Islet of Langerhans (tissue), 1 donor: ENCODE measurements around the gene PHEX.

Experiments used
- FAIRE-seq: peaks from one replicate; lab custom pipeline; 2011; peaks lifted over from hg19 to GRCh38; lab: Jason Lieb, UNC

The PHEX gene

DNA sequence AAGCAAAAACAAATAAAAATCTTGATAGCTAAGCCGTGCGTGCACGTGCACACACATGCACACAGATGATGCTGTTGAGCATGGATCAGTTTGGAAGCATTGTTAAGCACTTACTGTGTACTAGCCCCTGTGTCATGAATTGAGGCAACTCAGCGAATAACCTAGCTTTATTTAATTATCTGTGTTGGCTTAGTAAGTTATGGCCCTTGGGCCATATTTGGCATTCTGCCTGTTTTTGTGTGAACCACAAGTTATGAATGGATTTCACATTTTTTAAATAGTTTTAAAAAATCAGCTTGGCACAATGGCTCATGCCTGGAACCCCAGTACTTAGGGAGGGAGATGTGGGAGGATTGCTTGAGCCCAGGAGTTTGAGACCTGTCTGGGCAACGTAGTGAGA lies 126.9 kb downstream of the PHEX start:
- no peak for FAIRE-seq

GRCh38 chrX:22163326-22163725 lies 131.2 kb downstream of the PHEX start:
- FAIRE-seq, result no peak

- FAIRE-seq, result no peak
Measured at GRCh38 chrX:22164770-22165388, 132.8 kb downstream of the PHEX start.

GRCh38 chrX:22165732-22166457 lies 133.8 kb downstream of the PHEX start:
- no peak for FAIRE-seq

- FAIRE-seq, result no peak
Measured at GRCh38 chrX:22171287-22172060, 139.3 kb downstream of the PHEX start.

DNA sequence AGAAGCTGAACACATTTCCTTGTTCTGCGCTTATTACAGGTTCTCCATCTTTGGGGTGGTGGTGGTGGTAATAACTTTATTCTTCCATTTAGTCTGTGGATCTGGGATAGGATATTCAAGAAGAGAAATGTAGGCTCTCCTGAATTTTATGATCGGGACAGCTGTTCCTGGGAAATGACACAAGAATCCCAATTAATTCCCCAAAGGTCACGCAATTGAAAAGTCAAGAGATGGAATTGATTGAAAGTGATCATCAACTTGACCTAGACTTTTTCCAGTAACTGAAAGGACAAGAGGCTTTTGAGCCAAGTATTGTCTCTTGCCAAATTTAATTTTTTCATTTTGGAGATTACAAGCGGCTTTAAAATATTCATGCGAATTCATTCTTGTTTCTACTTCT lies 141.8 kb downstream of the PHEX start:
- FAIRE-seq, result no peak

- no peak for FAIRE-seq
Measured at GRCh38 chrX:22177950-22178515, 145.9 kb downstream of the PHEX start.

DNA sequence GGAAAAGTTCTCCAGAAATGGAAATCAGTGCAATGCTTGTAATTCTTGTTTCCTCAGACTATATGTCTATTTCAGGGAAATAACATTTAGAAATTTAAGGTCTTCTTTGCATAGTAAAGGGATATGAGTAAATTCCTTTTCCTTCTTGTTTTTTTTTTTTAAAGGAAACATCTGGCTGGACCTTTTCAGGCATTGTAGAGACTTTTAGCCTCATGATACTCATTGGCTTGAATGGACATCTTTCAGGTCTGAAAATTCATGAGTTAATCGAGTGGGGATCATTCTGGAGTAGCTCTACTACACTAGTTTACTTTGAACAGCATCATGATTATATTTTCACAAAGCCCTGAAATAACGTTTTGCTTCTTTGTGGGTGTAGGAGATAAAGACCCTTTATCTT lies 152.0 kb downstream of the PHEX start:
- FAIRE-seq, result no peak

- peak; percentile 38 for FAIRE-seq
Measured at GRCh38 chrX:22186165-22186564, 154.0 kb downstream of the PHEX start.

DNA sequence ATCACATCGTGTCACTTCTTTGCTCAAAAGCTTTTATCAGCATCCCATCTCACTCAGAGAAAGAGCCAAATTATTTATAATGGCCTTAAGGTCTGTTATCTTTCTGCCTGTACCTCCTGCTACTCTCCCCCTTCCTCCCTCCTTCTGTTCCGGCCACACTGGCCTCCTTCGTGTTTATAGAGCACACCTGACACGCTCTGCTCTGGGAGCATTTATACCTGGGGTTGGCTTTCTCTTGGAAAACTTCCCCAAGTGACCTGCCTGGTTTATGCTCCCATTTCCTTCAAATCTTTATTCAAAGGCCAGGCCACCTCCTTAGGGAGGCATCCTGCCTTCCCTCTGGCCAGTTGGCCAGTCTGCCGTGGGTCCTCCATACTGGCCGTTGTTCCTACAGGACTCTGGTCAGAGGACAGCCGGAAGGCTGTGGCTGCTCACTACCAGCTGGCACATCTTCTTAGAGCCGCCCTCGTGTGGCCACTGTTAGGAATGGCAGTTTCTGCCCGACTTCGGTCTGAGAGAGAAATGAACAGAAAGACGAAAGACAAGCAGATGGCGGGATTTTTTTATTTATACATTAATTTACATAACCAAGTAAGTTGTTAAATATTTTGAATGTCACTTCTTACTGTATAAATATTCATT lies 160.4 kb downstream of the PHEX start:
- FAIRE-seq, result peak; percentile 97

- peak; percentile 38 for FAIRE-seq
Measured at GRCh38 chrX:22193851-22194659, 161.9 kb downstream of the PHEX start.

GRCh38 chrX:22194660-22194945 lies 162.5 kb downstream of the PHEX start:
- no peak for FAIRE-seq

DNA sequence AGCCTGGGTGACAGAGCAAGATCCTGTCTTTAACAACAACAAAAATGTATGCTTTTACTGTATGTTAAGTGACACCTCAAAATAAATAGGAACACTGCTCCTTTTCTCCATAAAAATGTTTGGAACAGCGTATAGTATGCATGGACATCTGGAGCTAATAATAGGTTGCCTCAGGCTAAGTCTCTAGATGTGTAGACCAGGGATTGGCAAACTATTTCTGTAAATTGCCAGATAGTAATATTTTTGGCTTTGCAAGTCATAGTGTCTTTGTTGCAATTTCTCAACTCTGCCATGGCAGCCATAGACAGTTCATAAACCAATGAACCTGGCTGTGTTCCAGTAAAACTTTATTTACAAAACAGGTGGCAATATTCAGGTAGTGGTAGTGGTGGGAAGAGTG lies 164.0 kb downstream of the PHEX start:
- FAIRE-seq, result no peak

- no peak for FAIRE-seq
Measured at GRCh38 chrX:22202251-22202650, 170.1 kb downstream of the PHEX start.

- no peak for FAIRE-seq
Measured at GRCh38 chrX:22203186-22203585, 171.1 kb downstream of the PHEX start.

DNA sequence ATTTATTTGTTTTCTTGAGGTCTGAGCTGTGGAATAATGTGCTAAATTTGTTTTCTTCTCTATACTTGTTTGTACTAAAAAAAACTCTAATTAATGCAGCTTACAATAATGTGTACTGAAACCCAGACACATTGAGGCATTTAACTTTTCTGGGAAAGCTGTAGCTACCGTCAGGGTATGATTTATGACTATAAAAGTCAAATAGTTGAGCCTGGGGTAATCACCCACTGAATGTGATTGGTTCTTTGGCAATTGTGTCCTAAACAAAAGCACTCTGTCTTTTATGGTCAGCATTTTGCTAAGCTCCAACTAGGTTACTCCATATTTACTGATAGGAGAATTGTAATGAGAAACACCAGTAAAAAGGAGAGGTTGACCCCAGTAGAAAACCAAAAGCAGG lies 174.7 kb downstream of the PHEX start:
- no peak for FAIRE-seq

- no peak for FAIRE-seq
Measured at GRCh38 chrX:22220941-22221340, 188.8 kb downstream of the PHEX start.

DNA sequence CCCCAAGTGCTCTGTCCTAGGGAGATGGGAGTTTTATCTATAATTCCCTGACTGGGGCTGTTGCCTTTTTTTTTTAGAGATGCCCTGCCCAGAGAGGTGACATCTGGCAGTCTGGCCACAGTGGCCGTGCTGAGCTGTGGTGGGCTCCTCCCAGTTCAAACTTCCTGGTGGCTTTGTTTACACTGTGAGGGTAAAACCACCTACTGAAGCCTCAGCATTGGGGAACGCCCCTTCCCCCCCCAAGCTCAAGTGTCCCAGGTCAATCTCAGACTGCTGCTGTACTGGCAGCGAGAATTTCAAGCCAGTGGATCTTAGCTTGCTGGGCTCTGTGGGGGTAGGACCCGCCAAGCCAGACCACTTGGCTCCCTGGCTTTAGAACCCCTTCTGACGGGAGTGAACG lies 202.3 kb downstream of the PHEX start:
- FAIRE-seq, result no peak

DNA sequence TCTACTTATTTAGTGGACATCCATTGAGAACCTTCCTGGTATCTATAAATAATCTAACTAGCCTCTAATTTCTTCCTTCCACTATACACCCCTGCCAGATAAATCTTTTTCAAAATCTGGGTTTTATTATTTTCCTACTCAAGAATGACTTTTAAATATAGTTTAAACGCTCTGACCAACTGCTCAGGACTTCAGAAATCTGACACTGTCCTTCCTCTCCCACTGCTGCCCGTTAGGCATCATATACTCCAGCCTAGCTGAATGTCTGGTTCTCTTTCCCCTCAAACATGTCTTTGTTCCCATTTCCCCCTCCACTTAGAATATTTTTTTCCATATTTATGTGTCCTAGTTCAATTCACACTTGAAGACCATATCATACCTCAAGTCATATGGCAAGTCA lies 205.4 kb downstream of the PHEX start:
- no peak for FAIRE-seq

DNA sequence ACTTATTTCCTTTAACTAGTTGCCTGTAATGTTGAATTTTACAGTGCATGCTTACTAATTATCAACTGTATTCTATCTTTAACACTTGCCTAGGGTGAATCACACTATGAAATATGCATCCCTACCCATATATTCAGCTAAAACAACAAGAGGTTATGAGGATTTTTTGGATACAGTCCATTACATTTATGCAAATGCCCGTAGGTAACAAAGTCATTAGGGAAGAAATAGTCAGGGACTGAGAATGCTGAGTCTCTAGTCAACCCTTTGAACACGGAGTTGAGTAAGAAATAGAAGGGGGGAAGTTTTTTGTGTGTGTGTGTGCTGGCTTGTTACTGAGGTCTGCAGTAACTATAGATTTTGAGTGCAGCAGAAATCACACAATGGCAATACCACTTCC lies 214.5 kb downstream of the PHEX start:
- no peak for FAIRE-seq

DNA sequence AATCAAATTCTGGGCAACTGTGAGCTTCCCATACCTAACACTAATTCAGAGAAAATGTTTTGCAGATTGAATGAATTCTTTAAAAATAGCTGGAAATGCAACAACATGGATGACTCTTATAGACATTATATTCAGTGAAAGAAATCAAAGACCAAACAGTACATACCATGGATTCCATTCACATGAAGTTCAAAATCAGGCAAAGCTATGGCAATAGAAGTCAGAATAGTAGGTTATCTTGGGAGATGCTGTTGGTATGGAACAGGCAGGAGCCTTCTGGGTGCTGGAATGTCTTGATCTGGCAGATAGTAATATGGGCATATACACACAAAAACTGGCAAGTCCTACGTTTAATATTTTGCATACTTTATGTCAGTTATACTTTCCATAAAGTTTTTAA lies 215.0 kb downstream of the PHEX start:
- FAIRE-seq, result no peak

- FAIRE-seq, result no peak
Measured at GRCh38 chrX:22248401-22248800, 216.3 kb downstream of the PHEX start.
